HL-60 (cell line): ENCODE results near the gene MSI2.

Experiments used
- CTCF ChIP-seq: IDR thresholded peaks from one replicate; pipeline ENCODE4 v1.5.1; 2011; ENCODE audit warnings: low read length, control low read depth, inconsistent platforms; ENCODE audit not compliant: insufficient read depth
- POLR2AphosphoS5 ChIP-seq: IDR thresholded peaks from 2 replicates; pipeline ENCODE4 v1.6.1; 2012; ENCODE audit warnings: low read depth

GRCh38 chr17:57653279-57653678 is 397.0 kb downstream of the MSI2 start:
- no peak for TF ChIP-seq POLR2AphosphoS5
- no peak for TF ChIP-seq CTCF
